ENCODE measurements around the gene GRIN3B. TPM values are rescaled to one million over a fixed set of nuclear protein-coding genes. Genes with fewer than 3 reads are reported as not detected.

The GRIN3B gene
- total and polyA plus RNA-seq, 9 of the 15 experiments (the other 6 are each of a cell fraction or from before 2014, with no cell fraction given) = 0.06 to 0.95 (median 0.19) TPM; not detected in 6

- TF ChIP-seq MBD1 (CRISPR knock-in tag; IDR thresholded peaks at IDR 0.05) (no peak), ZNF274 (IDR thresholded peaks at IDR 0.05; ENCODE audit: borderline replicate concordance, low read depth, low read length) (no peak), ARID2 (IDR thresholded peaks at IDR 0.05) (no peak), RBM34 (IDR thresholded peaks at IDR 0.05; ENCODE audit: borderline replicate concordance, insufficient read depth, low read length) (no peak), PTTG1 (tag; IDR thresholded peaks at IDR 0.05; ENCODE audit: low read depth) (no peak), NR1H2 (CRISPR knock-in tag; IDR thresholded peaks at IDR 0.05) (no peak; the same call in 1 of the 2 replicates), HNRNPK (IDR thresholded peaks at IDR 0.05; ENCODE audit: low read depth, low read length, poor library complexity, severe bottlenecking) (no peak), LARP7 (IDR thresholded peaks at IDR 0.05) (no peak), TAF7 (tag; IDR thresholded peaks at IDR 0.05) (no peak), ZNF584 (CRISPR knock-in tag; IDR thresholded peaks at IDR 0.05; ENCODE audit: low read depth) (no peak), ARNT (IDR thresholded peaks at IDR 0.05) (peak in 1 of 2 experiments; percentile 20; a peak in 1 of 4 replicates), ZNF696 (CRISPR knock-in tag; conservative IDR thresholded peaks at IDR 0.05) (no peak), C11orf30 (IDR thresholded peaks at IDR 0.05; ENCODE audit: low read depth) (no peak), ELF1 (tag; IDR thresholded peaks at IDR 0.05) (no peak), HES1 (IDR thresholded peaks at IDR 0.05; ENCODE audit: low read depth) (no peak), HDGF (IDR thresholded peaks at IDR 0.05) (no peak), THRAP3 (IDR thresholded peaks at IDR 0.05; ENCODE audit: borderline replicate concordance) (no peak), MAX (CRISPR knock-in tag; IDR thresholded peaks at IDR 0.05) (no peak), EZH2 (IDR thresholded peaks at IDR 0.05; ENCODE audit: borderline replicate concordance, low read depth, low read length) (no peak), ZBTB43 (CRISPR knock-in tag; IDR thresholded peaks at IDR 0.05) (no peak), FOXP1 (CRISPR knock-in tag; IDR thresholded peaks at IDR 0.05) (no peak), ELF4 (CRISPR knock-in tag; IDR thresholded peaks at IDR 0.05) (no peak), TCF3 (CRISPR knock-in tag; IDR thresholded peaks at IDR 0.05) (peak; percentile 76), MEF2A (IDR thresholded peaks at IDR 0.05; ENCODE audit: control insufficient read depth, low read depth, low read length) (no peak), PCBP2 (IDR thresholded peaks at IDR 0.05; ENCODE audit: low read depth, low read length, poor library complexity, severe bottlenecking) (no peak), ZNF384 (IDR thresholded peaks at IDR 0.05; ENCODE audit: low read depth, low read length) (no peak)
Observed at GRCh38 chr19:954672-955494, 45.3 kb upstream of the GRIN3B start (continued).

Measured in K562 (cell line).